ENCODE results near the gene SGIP1.

DNA sequence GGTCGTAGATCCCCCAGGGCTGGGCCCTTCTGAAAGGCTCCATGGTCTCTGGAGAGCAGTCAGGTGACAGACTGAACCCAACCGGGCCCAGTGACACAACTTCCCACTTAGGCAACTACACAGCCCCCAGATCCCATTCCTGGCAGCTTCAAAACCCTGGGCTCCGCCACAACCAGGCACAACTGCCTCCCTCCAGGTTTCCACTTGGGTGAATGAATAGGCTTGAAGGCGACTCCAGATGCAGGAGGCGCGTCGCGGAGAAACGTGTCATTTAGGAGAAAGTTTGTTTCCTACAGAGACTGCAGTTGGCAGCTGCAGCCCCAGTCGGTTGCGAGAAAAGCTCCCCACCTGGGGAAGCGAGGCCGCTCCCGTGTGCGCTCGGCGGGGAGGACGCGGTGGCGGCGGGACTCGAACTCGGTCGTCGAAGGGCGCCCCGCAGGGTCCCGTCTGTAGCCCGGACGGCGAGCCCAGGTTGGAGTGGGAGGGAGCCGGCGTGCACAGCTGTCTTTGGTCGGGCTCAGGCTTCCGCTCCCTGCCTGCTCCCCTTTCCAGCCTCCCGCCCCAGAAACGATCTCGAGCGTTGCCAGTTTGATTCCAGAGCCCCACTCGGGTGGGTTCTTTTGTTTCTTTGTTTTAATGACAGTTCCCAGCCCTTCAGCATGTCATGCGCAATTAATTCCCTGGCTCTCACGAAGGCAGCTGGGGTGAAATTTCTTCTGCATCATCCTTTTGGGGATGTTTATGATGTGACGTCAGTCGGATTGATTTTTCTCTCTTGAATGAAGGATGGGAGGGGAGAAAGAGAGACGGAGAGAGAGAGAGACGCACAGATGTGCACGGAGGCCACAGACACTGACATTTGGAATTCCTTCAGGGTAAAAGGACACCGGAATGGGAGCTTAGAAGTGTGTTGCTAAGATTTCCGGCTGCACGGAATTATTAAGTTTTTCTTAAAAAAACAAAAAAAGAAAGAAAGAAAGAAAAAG, 862 bp upstream of the SGIP1 start:
- TF ChIP-seq, protein P1, sequence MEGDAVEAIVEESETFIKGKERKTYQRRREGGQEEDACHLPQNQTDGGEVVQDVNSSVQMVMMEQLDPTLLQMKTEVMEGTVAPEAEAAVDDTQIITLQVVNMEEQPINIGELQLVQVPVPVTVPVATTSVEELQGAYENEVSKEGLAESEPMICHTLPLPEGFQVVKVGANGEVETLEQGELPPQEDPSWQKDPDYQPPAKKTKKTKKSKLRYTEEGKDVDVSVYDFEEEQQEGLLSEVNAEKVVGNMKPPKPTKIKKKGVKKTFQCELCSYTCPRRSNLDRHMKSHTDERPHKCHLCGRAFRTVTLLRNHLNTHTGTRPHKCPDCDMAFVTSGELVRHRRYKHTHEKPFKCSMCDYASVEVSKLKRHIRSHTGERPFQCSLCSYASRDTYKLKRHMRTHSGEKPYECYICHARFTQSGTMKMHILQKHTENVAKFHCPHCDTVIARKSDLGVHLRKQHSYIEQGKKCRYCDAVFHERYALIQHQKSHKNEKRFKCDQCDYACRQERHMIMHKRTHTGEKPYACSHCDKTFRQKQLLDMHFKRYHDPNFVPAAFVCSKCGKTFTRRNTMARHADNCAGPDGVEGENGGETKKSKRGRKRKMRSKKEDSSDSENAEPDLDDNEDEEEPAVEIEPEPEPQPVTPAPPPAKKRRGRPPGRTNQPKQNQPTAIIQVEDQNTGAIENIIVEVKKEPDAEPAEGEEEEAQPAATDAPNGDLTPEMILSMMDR (IDR thresholded peaks at IDR 0.05), result no peak
- TF ChIP-seq ZFX (IDR thresholded peaks at IDR 0.05; ENCODE audit: borderline replicate concordance), result no peak

All from 22Rv1 (cell line).